Placental pericyte (primary cell): ENCODE measurements around the gene RMDN2. TPM values are rescaled to one million over a fixed set of nuclear protein-coding genes. Genes with fewer than 3 reads are reported as not detected.

Source experiments
- total RNA-seq: library from RNA; depleted of rRNA; stranded (reverse); fragments of >200 nt; gene quantifications from 2 replicates; pipeline ENCODE4 v1.2.3, GENCODE V29; 2012

Gene RMDN2
- total RNA-seq, result 6.3 and 7.0 TPM in 2 replicates

DNA sequence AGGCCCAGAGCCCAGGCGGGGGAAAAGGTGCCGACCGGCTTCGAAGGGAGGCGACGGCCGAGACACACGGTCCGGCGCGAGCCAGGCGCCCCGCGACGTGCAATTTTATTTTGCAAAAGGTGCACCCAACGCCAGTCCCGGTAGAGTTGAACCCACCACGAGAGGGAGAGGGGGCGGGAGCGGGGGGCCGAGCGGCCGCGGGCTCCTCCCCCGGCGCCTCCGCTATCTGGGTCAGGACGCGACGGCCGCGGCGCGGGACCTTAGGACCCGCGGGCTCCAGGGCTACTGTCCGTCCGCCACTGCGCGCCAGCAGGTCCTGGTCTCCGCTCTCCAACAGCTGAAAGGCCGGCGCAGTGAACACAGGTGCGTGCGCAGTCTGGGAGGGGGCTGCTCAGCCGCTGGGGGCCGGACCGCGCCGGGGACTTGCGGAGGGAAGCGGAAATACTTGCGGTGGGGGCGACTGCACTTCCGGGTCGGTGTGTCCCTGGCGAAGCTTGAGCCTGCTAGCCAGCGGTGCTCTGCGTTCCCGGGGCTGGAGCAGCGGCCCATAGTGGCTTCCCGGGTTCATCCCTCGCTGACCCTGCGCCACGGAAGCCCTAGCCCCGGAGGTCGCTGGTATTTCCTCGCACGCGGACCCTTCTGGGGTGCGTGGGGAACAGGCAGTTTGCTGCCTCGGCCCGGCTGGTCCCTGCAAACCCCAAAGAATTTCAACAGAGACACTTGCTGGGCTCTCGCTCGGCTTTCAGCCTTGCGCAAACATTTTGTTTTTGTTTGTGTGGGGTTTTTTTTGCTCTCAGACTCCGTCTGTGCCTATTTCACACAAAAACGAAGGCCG is at the start of gene RMDN2:
TSS of gene RMDN2 (plus strand) at position 225 of the 835 bp plus-strand sequence. CDS start 3,991 bp downstream, outside the sequence.

Other genes with a start within 250 kb of the RMDN2 start
- gene CYP1B1, start 150.9 kb downstream of the RMDN2 start, total RNA-seq, result 11.5 and 70.2 TPM in 2 replicates